B cell (primary cell): Measurements from ENCODE around the gene MRTFB. TPM values are rescaled to one million over a fixed set of nuclear protein-coding genes. Genes with fewer than 3 reads are reported as not detected.

Experiments used
- ATAC-seq: fragments of 200-7000 bp; cut with Tn5 transposase; one replicate; pipeline ENCODE4 v1.10.0; 2021; ENCODE audit warnings: low read depth, mild to moderate bottlenecking, moderate number of reproducible peaks, moderate library complexity
- CTCF ChIA-PET: fragments of 350-600 bp; sonication (Branson Sonifier 250); formaldehyde crosslinking; loops from one replicate; lab custom pipeline; 2021; ENCODE audit warnings: antibody characterized with exemption, inconsistent platforms; lab: Charles Lee
- POLR2A ChIA-PET: fragments of 350-600 bp; sonication (Branson Sonifier 250); formaldehyde crosslinking; loops from one replicate; lab custom pipeline; 2021; ENCODE audit warnings: antibody characterized with exemption; lab: Charles Lee
- DNase-seq: peaks from one replicate; pipeline ENCODE4 v3.0.0; 2013
- H2AFZ ChIP-seq: 2 replicates; pipeline ENCODE4 v1.6.1; 2012; ENCODE audit warnings: mild to moderate bottlenecking, low read depth, low read length; ENCODE audit not compliant: insufficient read depth, poor library complexity, severe bottlenecking
- H3K27ac ChIP-seq, 2 donors: 1 replicate in 1 of 2; 2 replicates in 1 of 2; pipeline ENCODE4 v1.5.1; 2012 to 2013; ENCODE audit warnings: low read length in 2 of 2, mild to moderate bottlenecking in 2 of 2, moderate library complexity in 1 of 2
- H3K27me3 ChIP-seq, 4 experiments: fragments of 200-600 bp in 1 of 4; sonication (generic) in 1 of 4; replicated peaks in 1 of 4; 1 replicate in 2 of 4; 2 replicates in 2 of 4; pipeline versions ENCODE4 v1.6.1 to v1.7.0; 2013 to 2016; ENCODE audit warnings: low read length in 3 of 4, mild to moderate bottlenecking in 2 of 4, mixed read lengths in 1 of 4, moderate library complexity in 1 of 4; ENCODE audit not compliant: insufficient read depth in 4 of 4, control insufficient read depth in 3 of 4; ENCODE audit errors: control extremely low read depth in 1 of 4
- H3K36me3 ChIP-seq, 2 experiments: replicated peaks in 1 of 2; 1 replicate in 1 of 2; 2 replicates in 1 of 2; pipeline versions ENCODE4 v1.6.1 to v1.7.1; 2013; ENCODE audit warnings: low read length in 1 of 2; ENCODE audit not compliant: insufficient read depth in 2 of 2, control insufficient read depth in 1 of 2; ENCODE audit errors: control extremely low read depth in 1 of 2, extremely low read depth in 1 of 2
- H3K4me1 ChIP-seq, 2 donors: fragments of 200-600 bp in 1 of 2; sonication (generic) in 1 of 2; 1 replicate in 1 of 2; 2 replicates in 1 of 2; pipeline versions ENCODE4 v1.5.1 to v1.6.1; 2013 to 2017; ENCODE audit warnings: low read length in 2 of 2; ENCODE audit not compliant: control insufficient read depth in 2 of 2, insufficient read depth in 2 of 2
- H3K4me2 ChIP-seq: replicated peaks from 2 replicates; pipeline ENCODE3; 2012; ENCODE audit warnings: mild to moderate bottlenecking, low read depth, low read length; ENCODE audit not compliant: poor library complexity, severe bottlenecking
- H3K4me3 ChIP-seq, 5 experiments: fragments of 200-600 bp in 1 of 5; sonication (generic) in 1 of 5; 1 replicate in 3 of 5; 2 replicates in 2 of 5; pipeline versions ENCODE4 v1.5.1 to v1.7.0; 2011 to 2016; ENCODE audit warnings: low read length in 4 of 5, mild to moderate bottlenecking in 4 of 5, low read depth in 2 of 5, control low read depth in 1 of 5, moderate library complexity in 1 of 5; ENCODE audit not compliant: insufficient read depth in 1 of 5; ENCODE audit errors: control extremely low read depth in 1 of 5, extremely low read depth in 1 of 5
- H3K79me2 ChIP-seq: fragments of 200-600 bp; sonication (generic); one replicate; pipeline ENCODE4 v1.6.0; 2016; ENCODE audit warnings: low read length; ENCODE audit not compliant: control insufficient read depth, insufficient read depth
- H3K9ac ChIP-seq: fragments of 200-600 bp; sonication (generic); 2 replicates; pipeline ENCODE4 v1.6.1; 2017; ENCODE audit warnings: mild to moderate bottlenecking, low read length, moderate library complexity
- H3K9me3 ChIP-seq, 3 donors: one replicate each; pipeline versions ENCODE4 v1.6.1 to v1.7.1; 2013; ENCODE audit warnings: low read length in 2 of 3; ENCODE audit not compliant: control insufficient read depth in 2 of 3, insufficient read depth in 1 of 3; ENCODE audit errors: control extremely low read depth in 1 of 3
- H4K20me1 ChIP-seq: 2 replicates; pipeline ENCODE4 v1.6.0; 2012; ENCODE audit warnings: mild to moderate bottlenecking, low read length; ENCODE audit not compliant: insufficient read depth, control insufficient read depth, poor library complexity, severe bottlenecking
- H3K27ac Mint-ChIP-seq: one replicate; pipeline ENCODE4 v1.8.0; 2021; ENCODE audit warnings: mixed read lengths
- H3K27me3 Mint-ChIP-seq: one replicate; pipeline ENCODE4 v1.8.0; 2021; ENCODE audit warnings: mixed read lengths
- H3K4me1 Mint-ChIP-seq: one replicate; pipeline ENCODE4 v1.8.0; 2021; ENCODE audit warnings: mixed read lengths
- H3K4me3 Mint-ChIP-seq: one replicate; pipeline ENCODE4 v1.8.0; 2021; ENCODE audit warnings: mixed read lengths
- H3K9me3 Mint-ChIP-seq: one replicate; pipeline ENCODE4 v1.8.0; 2022; ENCODE audit warnings: mixed read lengths; ENCODE audit not compliant: insufficient read depth
- EZH2 ChIP-seq: IDR thresholded peaks from 2 replicates; pipeline ENCODE4 v1.6.1; 2012; ENCODE audit warnings: borderline replicate concordance, low read depth, mild to moderate bottlenecking, moderate library complexity, low read length; ENCODE audit not compliant: insufficient read depth, poor library complexity, severe bottlenecking
- WGBS: methylation state at CpG from one replicate; pipeline ENCODE4 v1.1.5; 2013; ENCODE audit warnings: missing lambda C conversion rate; ENCODE audit not compliant: insufficient coverage; 5-methylcytosine and 5-hydroxymethylcytosine counted together
- intact Hi-C: fragments of 100-400 bp; cut with micrococcal nuclease; formaldehyde crosslinking; loops from one replicate; pipeline ENCODE4 v1.10.0; 2022
- polyA plus RNA-seq: library from polyadenylated mRNA; depleted of rRNA; stranded (reverse); fragments of >200 nt; gene quantifications from 2 replicates; pipeline ENCODE4 v1.2.3, GENCODE V29; 2012
- total RNA-seq, 2 donors: library from RNA; stranded (reverse); fragments of 120-200 nt in 1 of 2; gene quantifications; 1 replicate in 1 of 2; 2 replicates in 1 of 2; pipeline versions ENCODE4 v1.2.3 to v1.2.4, GENCODE V29; 2013 to 2022
- TF ChIP-seq, protein P1 (sequence below): fragments of 200-600 bp; IDR thresholded peaks from one replicate; pipeline ENCODE4 v1.8.0; 2022; ENCODE audit warnings: antibody characterized with exemption, mild to moderate bottlenecking

MRTFB gene
- total and polyA plus RNA-seq, 2 donors (not counting 1 experiment from before 2014, with no cell fraction given), result 6.6 to 39.5 TPM

DNA sequence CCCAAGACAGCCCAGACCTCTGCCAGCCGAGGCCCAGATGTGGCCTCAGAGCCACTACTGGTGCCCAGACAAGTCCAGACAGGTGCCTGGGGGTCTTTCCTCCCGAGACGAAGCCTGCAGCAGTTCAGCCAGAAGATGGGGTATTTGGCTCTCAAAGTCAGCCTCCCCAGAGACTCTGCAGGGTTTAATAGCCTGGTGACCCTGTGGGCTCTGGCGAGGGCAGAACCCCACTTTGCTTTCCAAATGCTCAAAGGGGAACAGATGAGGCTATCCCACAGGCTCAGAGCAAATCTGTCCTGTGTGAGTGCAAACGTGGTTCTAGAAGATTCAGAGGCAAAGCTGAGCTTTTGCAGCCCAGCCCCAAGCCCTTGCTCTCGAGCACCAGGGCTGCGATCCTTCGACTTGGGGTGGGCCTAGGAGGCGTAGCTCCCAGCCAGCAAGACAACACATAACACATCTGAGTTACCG, 236.0 kb downstream of the MRTFB start:
- H4K20me1 ChIP-seq, result no peaks in the 10 kb centered on the region
- H2AFZ ChIP-seq, result no peak overlapping the region
- WGBS, result 91% methylated on average over 10 of the region's 10 CpGs
- H3K27me3 ChIP-seq, result peaks cover 0 to 26% (median 11%) of the 10 kb centered on the region in 4 experiments
- H3K27ac ChIP-seq, result no peak overlapping the region
- no peak overlapping the region for H3K4me3 ChIP-seq
- no peak overlapping the region for H3K9ac ChIP-seq
- no peak for DNase-seq
- ChIA-PET POLR2A (no interaction called here), CTCF (no interaction called here)
- no peak for ATAC-seq
- H3K4me1 Mint-ChIP-seq, result peaks cover 33% of the 10 kb centered on the region
- H3K27me3 Mint-ChIP-seq, result peaks cover 11% of the 10 kb centered on the region
- H3K9me3 Mint-ChIP-seq, result no peaks in the 10 kb centered on the region
- intact Hi-C loops, result loop anchor here (10.0 kb wide), 1 partner anchor 98 kb away; no protein-coding TSS in a partner anchor
- H3K79me2 ChIP-seq, result no peaks in the 10 kb centered on the region
- H3K9me3 ChIP-seq, result peaks cover 0 to 16% (median 0%) of the 10 kb centered on the region in 3 donors
- H3K36me3 ChIP-seq, result no peaks in the 10 kb centered on the region
- no peak overlapping the region for H3K4me2 ChIP-seq
- peaks cover 36 to 40% of the 10 kb centered on the region in 2 donors for H3K4me1 ChIP-seq
- no peak for TF ChIP-seq EZH2
- TF ChIP-seq, protein P1, sequence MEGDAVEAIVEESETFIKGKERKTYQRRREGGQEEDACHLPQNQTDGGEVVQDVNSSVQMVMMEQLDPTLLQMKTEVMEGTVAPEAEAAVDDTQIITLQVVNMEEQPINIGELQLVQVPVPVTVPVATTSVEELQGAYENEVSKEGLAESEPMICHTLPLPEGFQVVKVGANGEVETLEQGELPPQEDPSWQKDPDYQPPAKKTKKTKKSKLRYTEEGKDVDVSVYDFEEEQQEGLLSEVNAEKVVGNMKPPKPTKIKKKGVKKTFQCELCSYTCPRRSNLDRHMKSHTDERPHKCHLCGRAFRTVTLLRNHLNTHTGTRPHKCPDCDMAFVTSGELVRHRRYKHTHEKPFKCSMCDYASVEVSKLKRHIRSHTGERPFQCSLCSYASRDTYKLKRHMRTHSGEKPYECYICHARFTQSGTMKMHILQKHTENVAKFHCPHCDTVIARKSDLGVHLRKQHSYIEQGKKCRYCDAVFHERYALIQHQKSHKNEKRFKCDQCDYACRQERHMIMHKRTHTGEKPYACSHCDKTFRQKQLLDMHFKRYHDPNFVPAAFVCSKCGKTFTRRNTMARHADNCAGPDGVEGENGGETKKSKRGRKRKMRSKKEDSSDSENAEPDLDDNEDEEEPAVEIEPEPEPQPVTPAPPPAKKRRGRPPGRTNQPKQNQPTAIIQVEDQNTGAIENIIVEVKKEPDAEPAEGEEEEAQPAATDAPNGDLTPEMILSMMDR, result no peak
- H3K4me3 Mint-ChIP-seq, result no peak overlapping the region
- H3K27ac Mint-ChIP-seq, result no peak overlapping the region

DNA sequence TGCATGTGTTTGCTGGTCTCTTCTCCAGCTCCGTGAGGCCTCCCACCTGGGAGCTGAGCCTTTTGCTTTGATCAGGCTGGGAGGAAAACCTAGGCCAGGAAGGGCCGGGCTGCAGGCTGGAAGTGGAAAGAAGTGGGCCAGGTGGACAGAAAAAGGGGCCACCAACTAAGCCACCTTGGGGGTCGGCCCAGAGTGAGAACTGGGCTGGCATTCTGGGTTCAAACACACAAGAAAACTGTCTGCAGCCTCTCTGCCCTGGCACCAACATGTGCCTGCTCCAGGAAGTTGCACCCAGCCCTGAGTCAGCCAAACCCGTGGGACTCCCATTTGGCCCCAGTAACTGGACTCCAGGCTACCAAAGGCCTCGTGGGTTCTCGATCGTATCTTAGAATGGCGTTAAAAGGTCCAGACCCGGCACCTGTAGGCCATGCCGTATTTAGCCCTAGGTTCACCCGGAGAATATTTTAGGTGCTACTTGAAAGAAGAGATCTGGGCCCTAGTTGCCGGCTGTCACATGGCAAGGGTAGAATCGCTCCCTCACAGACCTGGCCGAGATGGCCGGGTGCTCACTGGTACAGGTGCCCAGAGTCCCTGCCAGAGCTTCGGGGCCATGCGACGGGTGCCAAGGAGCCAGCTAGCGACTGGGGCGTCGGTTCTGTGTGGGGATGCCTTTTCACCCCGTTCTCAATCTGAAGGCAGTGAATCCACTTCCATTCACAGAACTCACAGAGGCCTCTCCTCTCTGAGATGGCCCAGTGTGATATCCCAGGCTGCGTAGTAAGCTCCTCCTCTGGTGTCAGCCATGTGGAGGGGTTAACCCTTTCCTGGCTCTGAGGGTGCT, 236.6 kb downstream of the MRTFB start:
- H3K9ac ChIP-seq, result no peak overlapping the region
- H3K4me3 Mint-ChIP-seq, result no peak overlapping the region
- no peaks in the 10 kb centered on the region for H4K20me1 ChIP-seq
- no peak overlapping the region for H3K27ac Mint-ChIP-seq
- H3K4me1 ChIP-seq, result peaks cover 36 to 40% of the 10 kb centered on the region in 2 donors
- no peak for TF ChIP-seq EZH2
- TF ChIP-seq, protein P1, result no peak
- intact Hi-C loops, result loop anchor here (10.0 kb wide), 1 partner anchor 97 kb away; no protein-coding TSS in a partner anchor
- H3K27me3 Mint-ChIP-seq, result peaks cover 11% of the 10 kb centered on the region
- no peak for DNase-seq
- H3K4me3 ChIP-seq, result no peak overlapping the region
- ChIA-PET POLR2A (no interaction called here), CTCF (interaction anchor here (1.3 kb wide), 1 partner anchor 384 kb away, joined by 3 read pairs; no protein-coding TSS in a partner anchor)
- no peak overlapping the region for H3K4me2 ChIP-seq
- no peak overlapping the region for H2AFZ ChIP-seq
- no peak overlapping the region for H3K27ac ChIP-seq
- ATAC-seq, result no peak
- H3K36me3 ChIP-seq, result no peaks in the 10 kb centered on the region
- H3K9me3 Mint-ChIP-seq, result no peaks in the 10 kb centered on the region
- peaks cover 0 to 22% (median 11%) of the 10 kb centered on the region in 4 experiments for H3K27me3 ChIP-seq
- 93% methylated on average over 23 of the region's 23 CpGs for WGBS
- H3K9me3 ChIP-seq, result peaks cover 0 to 16% (median 0%) of the 10 kb centered on the region in 3 donors
- H3K79me2 ChIP-seq, result no peaks in the 10 kb centered on the region
- H3K4me1 Mint-ChIP-seq, result peaks cover 33% of the 10 kb centered on the region
